ENCODE results near the gene LIMCH1. TPM values are rescaled to one million over a fixed set of nuclear protein-coding genes. Genes with fewer than 3 reads are reported as not detected.

Gene LIMCH1
- polyA plus RNA-seq, 1 of the 3 experiments (the other 2 are of a cell fraction) = 1.2 TPM

- POLR2A ChIA-PET = no interaction called here
- no peak overlapping the region for H3K4me3 ChIP-seq (ENCODE audit: low read depth in 2 of 2, low read length in 1 of 2)
- H3K36me3 ChIP-seq (replicated peaks in 1 of 2; ENCODE audit: control insufficient read depth in 1 of 2, insufficient read depth in 2 of 2, low read length in 1 of 2) = no peaks in the 10 kb centered on the region
- no peaks in the 10 kb centered on the region for H3K9me2 ChIP-seq
- no peaks in the 10 kb centered on the region for H4K20me1 ChIP-seq (ENCODE audit: insufficient read depth)
- peaks cover 0 to 3% of the 10 kb centered on the region in 2 experiments; a peak in 1 of 4 replicates for H3K4me1 ChIP-seq (ENCODE audit: control insufficient read depth in 1 of 2, insufficient read depth in 2 of 2, low read depth in 1 of 2, low read length in 1 of 2)
- no peak overlapping the region for H3K27ac ChIP-seq (ENCODE audit: low read depth in 2 of 2, low read length in 1 of 2)
- no peak overlapping the region for H3K9ac ChIP-seq
- 73% methylated on average over 6 of the region's 6 CpGs for WGBS (ENCODE audit: low lambda C conversion rate)
- no peak overlapping the region for H3K4me2 ChIP-seq
- H2AFZ ChIP-seq (ENCODE audit: low read depth) = no peak overlapping the region
- no peaks in the 10 kb centered on the region for H3K9me3 ChIP-seq
- CTCF ChIA-PET = interaction anchor here (0.9 to 1.0 kb wide), 2 partner anchors 9 to 412 kb away, joined by 4 read pairs; no protein-coding TSS in a partner anchor
- TF ChIP-seq FOSL2 (IDR thresholded peaks at IDR 0.05; ENCODE audit: borderline replicate concordance, low read depth) (no peak), RAD21 (IDR thresholded peaks at IDR 0.05; ENCODE audit: low read length) (no peak), GABPA (IDR thresholded peaks at IDR 0.05; ENCODE audit: low read depth) (no peak), NRF1 (IDR thresholded peaks at IDR 0.05; ENCODE audit: low read depth, low read length) (no peak), REST (IDR thresholded peaks at IDR 0.05; ENCODE audit: low read depth, low read length) (no peak), RFX5 (IDR thresholded peaks at IDR 0.05; ENCODE audit: low read length) (no peak), JUND (IDR thresholded peaks at IDR 0.05) (no peak), POLR2AphosphoS5 (IDR thresholded peaks at IDR 0.05; ENCODE audit: low read depth, low read length) (no peak), RXRA (IDR thresholded peaks at IDR 0.05; ENCODE audit: borderline replicate concordance, low read depth) (no peak), MEF2A (IDR thresholded peaks at IDR 0.05; ENCODE audit: borderline replicate concordance, low read depth) (no peak), USF2 (IDR thresholded peaks at IDR 0.05; ENCODE audit: borderline replicate concordance, low read depth, low read length) (no peak), MAX (IDR thresholded peaks at IDR 0.05; ENCODE audit: low read depth) (no peak), FOXM1 (IDR thresholded peaks at IDR 0.05; ENCODE audit: low read depth) (no peak), EP300 (IDR thresholded peaks at IDR 0.05; ENCODE audit: borderline replicate concordance in 1 of 2, low read depth in 1 of 2, low read length in 1 of 2) (no peak), FOXJ3 (CRISPR knock-in tag; IDR thresholded peaks at IDR 0.05) (no peak)
- H3F3A ChIP-seq (replicated peaks; ENCODE audit: insufficient read depth) = no peaks in the 10 kb centered on the region
- H3K79me2 ChIP-seq (ENCODE audit: insufficient read depth) = no peaks in the 10 kb centered on the region
- H3K27me3 ChIP-seq (ENCODE audit: insufficient read depth) = no peaks in the 10 kb centered on the region; the same call in 1 of the 2 replicates
- DNase-seq = no peak
Observed at GRCh38 chr4:41670530-41670929, 132.6 kb downstream of the LIMCH1 start.
